HG03342 (cell line): ENCODE results near the gene CENPN.

ENCODE experiments used
- ATAC-seq: cut with Tn5 transposase; IDR thresholded peaks from one replicate; pipeline ENCODE4 v1.9.1; 2021; ENCODE audit warnings: mild to moderate bottlenecking, moderate library complexity; ENCODE audit not compliant: unreplicated experiment

The CENPN gene

GRCh38 chr16:81077076-81077940 lies 70.3 kb downstream of the CENPN start, which contains the start of gene C16orf46:
C16orf46 (minus strand) TSS chr16:81077238; CDS start chr16:81063955, 13,283 bp downstream.
- peak; percentile 95 for ATAC-seq

GRCh38 chr16:81080233-81080632 lies 73.2 kb downstream of the CENPN start:
- no peak for ATAC-seq

- no peak for ATAC-seq
Observed at GRCh38 chr16:81081014-81081413, 74.0 kb downstream of the CENPN start.
